GM18873 (cell line): ENCODE measurements around the gene FIP1L1.

ENCODE experiments used
- ATAC-seq: cut with Tn5 transposase; IDR thresholded peaks from one replicate; pipeline ENCODE4 v1.9.1; 2021; ENCODE audit warnings: mild to moderate bottlenecking, moderate library complexity, moderate number of reproducible peaks; ENCODE audit not compliant: unreplicated experiment, low FRiP score

Gene FIP1L1

GRCh38 chr4:53497487-53498244 lies 120.2 kb downstream of the FIP1L1 start:
- ATAC-seq = no peak

GRCh38 chr4:53498706-53499105 lies 121.3 kb downstream of the FIP1L1 start:
- no peak for ATAC-seq

- no peak for ATAC-seq
Observed at GRCh38 chr4:53499791-53500190, 122.3 kb downstream of the FIP1L1 start.

- ATAC-seq = no peak
Observed at GRCh38 chr4:53500546-53500945, 123.1 kb downstream of the FIP1L1 start.

- no peak for ATAC-seq
Observed at GRCh38 chr4:53501561-53501960, 124.1 kb downstream of the FIP1L1 start.

GRCh38 chr4:53502094-53502493 lies 124.7 kb downstream of the FIP1L1 start:
- no peak for ATAC-seq

GRCh38 chr4:53505947-53506346 lies 128.5 kb downstream of the FIP1L1 start:
- no peak for ATAC-seq

- no peak for ATAC-seq
Observed at GRCh38 chr4:53507058-53507457, 129.6 kb downstream of the FIP1L1 start.

- ATAC-seq = no peak
Observed at GRCh38 chr4:53507671-53508286, 130.3 kb downstream of the FIP1L1 start.

GRCh38 chr4:53508446-53508845 lies 131.0 kb downstream of the FIP1L1 start:
- no peak for ATAC-seq

- ATAC-seq = no peak
Observed at GRCh38 chr4:53510321-53510720, 132.9 kb downstream of the FIP1L1 start.
